ENCODE measurements around the gene FAIM2. TPM values are rescaled to one million over a fixed set of nuclear protein-coding genes. Genes with fewer than 3 reads are reported as not detected.

The FAIM2 gene
- total and polyA plus RNA-seq, 2 donors from 2014 or later: 1.3 to 5.5 TPM

DNA sequence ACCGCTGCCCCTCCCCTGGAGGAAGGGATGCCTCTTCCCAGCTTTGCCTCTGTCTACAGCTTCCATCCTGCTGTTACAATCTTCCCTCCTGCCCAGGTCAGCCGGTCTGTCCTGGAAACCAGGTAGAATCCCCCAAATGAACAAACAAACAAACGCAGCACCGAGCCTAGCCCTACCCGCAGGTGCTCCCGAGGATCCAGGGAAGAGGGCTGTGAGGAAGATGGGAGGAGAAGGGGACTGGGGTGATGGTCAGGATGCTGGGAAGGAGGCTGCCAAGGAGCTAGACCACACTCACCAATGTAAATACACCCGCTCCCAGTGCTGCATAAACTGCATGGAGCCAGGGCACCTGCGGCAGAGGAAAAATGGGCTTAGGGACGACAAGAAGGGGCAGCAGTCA, 16.6 kb downstream of the FAIM2 start:
- no peaks in the 10 kb centered on the region for H3K4me1 ChIP-seq (ENCODE audit: control insufficient read depth in 2 of 3, insufficient read depth in 2 of 3, low read depth in 1 of 3, low read length in 3 of 3)
- no peaks in the 10 kb centered on the region for H3K9me3 ChIP-seq (ENCODE audit: control insufficient read depth in 2 of 3, insufficient read depth in 1 of 3, low read length in 3 of 3)
- H3K36me3 ChIP-seq (ENCODE audit: control insufficient read depth in 2 of 3, insufficient read depth in 3 of 3, low read length in 3 of 3): no peaks in the 10 kb centered on the region
- no peak overlapping the region for H3K4me3 ChIP-seq (ENCODE audit: low read length in 3 of 3)
- TF ChIP-seq, protein P1, sequence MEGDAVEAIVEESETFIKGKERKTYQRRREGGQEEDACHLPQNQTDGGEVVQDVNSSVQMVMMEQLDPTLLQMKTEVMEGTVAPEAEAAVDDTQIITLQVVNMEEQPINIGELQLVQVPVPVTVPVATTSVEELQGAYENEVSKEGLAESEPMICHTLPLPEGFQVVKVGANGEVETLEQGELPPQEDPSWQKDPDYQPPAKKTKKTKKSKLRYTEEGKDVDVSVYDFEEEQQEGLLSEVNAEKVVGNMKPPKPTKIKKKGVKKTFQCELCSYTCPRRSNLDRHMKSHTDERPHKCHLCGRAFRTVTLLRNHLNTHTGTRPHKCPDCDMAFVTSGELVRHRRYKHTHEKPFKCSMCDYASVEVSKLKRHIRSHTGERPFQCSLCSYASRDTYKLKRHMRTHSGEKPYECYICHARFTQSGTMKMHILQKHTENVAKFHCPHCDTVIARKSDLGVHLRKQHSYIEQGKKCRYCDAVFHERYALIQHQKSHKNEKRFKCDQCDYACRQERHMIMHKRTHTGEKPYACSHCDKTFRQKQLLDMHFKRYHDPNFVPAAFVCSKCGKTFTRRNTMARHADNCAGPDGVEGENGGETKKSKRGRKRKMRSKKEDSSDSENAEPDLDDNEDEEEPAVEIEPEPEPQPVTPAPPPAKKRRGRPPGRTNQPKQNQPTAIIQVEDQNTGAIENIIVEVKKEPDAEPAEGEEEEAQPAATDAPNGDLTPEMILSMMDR (IDR thresholded peaks at IDR 0.05; ENCODE audit: borderline replicate concordance, extremely low read depth, insufficient read depth): no peak
- no peaks in the 10 kb centered on the region for H3K27me3 ChIP-seq (ENCODE audit: control insufficient read depth, insufficient read depth, low read length)
- DNase-seq (peak in 1 of 5 donors; percentile 7), FAIRE-seq (no peak)
- H3K27ac ChIP-seq (ENCODE audit: low read depth in 2 of 2, low read length in 2 of 2): no peak overlapping the region
- intact Hi-C loops (cut with DNase I): no loop called here
- H3K9ac ChIP-seq (ENCODE audit: low read length in 3 of 3): no peak overlapping the region

DNA sequence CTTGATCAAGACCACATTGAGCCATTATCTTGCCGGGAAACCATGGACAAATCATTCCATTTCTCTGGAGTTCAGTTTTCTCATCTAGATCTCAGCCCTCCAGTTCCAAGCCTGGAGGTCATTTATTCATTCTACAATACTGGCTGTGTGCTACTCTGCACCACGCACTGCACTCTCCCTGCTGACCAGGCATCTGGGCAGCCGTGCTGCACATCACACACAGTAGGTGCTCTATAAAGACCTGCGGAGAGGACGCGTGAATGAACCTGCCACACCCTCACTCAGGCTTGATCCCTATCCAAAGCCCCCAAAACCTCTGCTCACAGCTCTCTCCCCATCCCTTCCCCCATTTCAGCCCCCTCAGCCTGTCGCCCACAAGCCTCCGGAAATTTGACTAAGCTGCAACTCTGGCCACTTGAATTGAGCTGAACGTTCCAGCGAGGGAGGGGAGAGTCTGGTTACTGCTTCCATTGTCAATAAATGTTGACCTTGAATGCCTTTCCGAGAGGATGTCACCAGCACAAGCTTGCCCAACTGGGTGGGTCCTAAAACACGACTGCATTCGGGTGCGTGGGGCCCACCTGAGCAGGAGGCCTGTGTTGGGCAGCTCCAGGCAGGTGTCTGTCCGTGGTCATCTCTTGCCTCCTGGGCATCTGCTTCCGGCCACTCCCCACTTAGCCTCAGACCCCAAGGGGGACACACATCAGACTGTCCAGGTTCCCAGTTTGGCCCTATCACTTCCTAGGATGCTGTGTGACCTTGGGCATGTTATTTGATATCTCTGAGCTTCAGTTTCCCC, 17.8 kb downstream of the FAIM2 start:
- intact Hi-C loops (cut with DNase I): no loop called here
- H3K4me1 ChIP-seq (ENCODE audit: control insufficient read depth in 2 of 3, insufficient read depth in 2 of 3, low read depth in 1 of 3, low read length in 3 of 3): peaks cover 0 to under 1% (median 0%) of the 10 kb centered on the region in 3 donors
- no peaks in the 10 kb centered on the region for H3K27me3 ChIP-seq (ENCODE audit: control insufficient read depth, insufficient read depth, low read length)
- H3K36me3 ChIP-seq (ENCODE audit: control insufficient read depth in 2 of 3, insufficient read depth in 3 of 3, low read length in 3 of 3): no peaks in the 10 kb centered on the region
- no peak overlapping the region for H3K4me3 ChIP-seq (ENCODE audit: low read length in 3 of 3)
- peak in 2 of 5 donors; percentile 29 to 36 for DNase-seq
- FAIRE-seq: no peak
- TF ChIP-seq, protein P1 (IDR thresholded peaks at IDR 0.05; ENCODE audit: borderline replicate concordance, extremely low read depth, insufficient read depth): no peak
- no peak overlapping the region for H3K9ac ChIP-seq (ENCODE audit: low read length in 3 of 3)
- H3K27ac ChIP-seq (ENCODE audit: low read depth in 2 of 2, low read length in 2 of 2): no peak overlapping the region
- H3K9me3 ChIP-seq (ENCODE audit: control insufficient read depth in 2 of 3, insufficient read depth in 1 of 3, low read length in 3 of 3): no peaks in the 10 kb centered on the region

GRCh38 chr12:49885118-49885517, 18.6 kb downstream of the FAIM2 start:
- Histone ChIP-seq H3K4me3 (ENCODE audit: low read length in 3 of 3) (no peak overlapping the region), H3K27ac (ENCODE audit: low read depth in 2 of 2, low read length in 2 of 2) (no peak overlapping the region), H3K27me3 (ENCODE audit: control insufficient read depth, insufficient read depth, low read length) (no peaks in the 10 kb centered on the region), H3K9me3 (ENCODE audit: control insufficient read depth in 2 of 3, insufficient read depth in 1 of 3, low read length in 3 of 3) (peaks cover 0 to 2% (median 0%) of the 10 kb centered on the region in 3 donors), H3K4me1 (ENCODE audit: control insufficient read depth in 2 of 3, insufficient read depth in 2 of 3, low read depth in 1 of 3, low read length in 3 of 3) (peaks cover 0 to 3% (median 0%) of the 10 kb centered on the region in 3 donors), H3K9ac (ENCODE audit: low read length in 3 of 3) (no peak overlapping the region), H3K36me3 (ENCODE audit: control insufficient read depth in 2 of 3, insufficient read depth in 3 of 3, low read length in 3 of 3) (peaks cover 0 to 4% (median 2%) of the 10 kb centered on the region in 3 donors)
- no peak for FAIRE-seq
- TF ChIP-seq, protein P1 (IDR thresholded peaks at IDR 0.05; ENCODE audit: borderline replicate concordance, extremely low read depth, insufficient read depth): no peak
- peak in 3 of 5 donors; percentile 37 to 60 (median 53) for DNase-seq
- intact Hi-C loops (cut with DNase I): no loop called here

All from kidney (tissue), 14 donors.